Measurements from ENCODE around the gene TNIP3. TPM values are rescaled to one million over a fixed set of nuclear protein-coding genes. Genes with fewer than 3 reads are reported as not detected.

TNIP3 gene
- polyA plus RNA-seq, 4 donors: 0.18 to 0.54 (median 0.32) TPM; not detected in 1

GRCh38 chr4:121119715-121120114 is 44.4 kb downstream of the TNIP3 start:
- no peaks in the 10 kb centered on the region for H3K36me3 ChIP-seq (ENCODE audit: control insufficient read depth in 3 of 3, insufficient read depth in 2 of 3, low read depth in 1 of 3, low read length in 3 of 3)
- H3K9me3 ChIP-seq (ENCODE audit: control insufficient read depth in 2 of 2, insufficient read depth in 1 of 2, low read depth in 1 of 2, low read length in 1 of 2): no peaks in the 10 kb centered on the region
- DNase-seq (no peak), FAIRE-seq (no peak)
- H3K4me3 ChIP-seq (ENCODE audit: low read depth in 1 of 3, low read length in 3 of 3): no peak overlapping the region
- 57 to 83% (median 78%) methylated on average over 1 of the region's 1 CpG for WGBS, 3 donors
- no peaks in the 10 kb centered on the region for H3K27me3 ChIP-seq (ENCODE audit: control insufficient read depth in 3 of 3, insufficient read depth in 3 of 3, low read length in 3 of 3)
- no peaks in the 10 kb centered on the region for H3K4me1 ChIP-seq (ENCODE audit: control insufficient read depth in 3 of 3, insufficient read depth in 2 of 3, low read depth in 1 of 3, low read length in 2 of 3)
- no peak overlapping the region for H3K27ac ChIP-seq (ENCODE audit: low read depth in 1 of 3, low read length in 2 of 3)

GRCh38 chr4:121118344-121118743 is 45.8 kb downstream of the TNIP3 start:
- Histone ChIP-seq H3K27me3 (ENCODE audit: control insufficient read depth in 3 of 3, insufficient read depth in 3 of 3, low read length in 3 of 3) (no peaks in the 10 kb centered on the region), H3K9me3 (ENCODE audit: control insufficient read depth in 2 of 2, insufficient read depth in 1 of 2, low read depth in 1 of 2, low read length in 1 of 2) (no peaks in the 10 kb centered on the region), H3K4me1 (ENCODE audit: control insufficient read depth in 3 of 3, insufficient read depth in 2 of 3, low read depth in 1 of 3, low read length in 2 of 3) (no peaks in the 10 kb centered on the region), H3K27ac (ENCODE audit: low read depth in 1 of 3, low read length in 2 of 3) (no peak overlapping the region), H3K36me3 (ENCODE audit: control insufficient read depth in 3 of 3, insufficient read depth in 2 of 3, low read depth in 1 of 3, low read length in 3 of 3) (no peaks in the 10 kb centered on the region), H3K4me3 (ENCODE audit: low read depth in 1 of 3, low read length in 3 of 3) (no peak overlapping the region)
- no peak for DNase-seq
- no peak for FAIRE-seq
- 79 to 87% (median 82%) methylated on average over 2 of the region's 2 CpGs for WGBS, 3 donors

DNA sequence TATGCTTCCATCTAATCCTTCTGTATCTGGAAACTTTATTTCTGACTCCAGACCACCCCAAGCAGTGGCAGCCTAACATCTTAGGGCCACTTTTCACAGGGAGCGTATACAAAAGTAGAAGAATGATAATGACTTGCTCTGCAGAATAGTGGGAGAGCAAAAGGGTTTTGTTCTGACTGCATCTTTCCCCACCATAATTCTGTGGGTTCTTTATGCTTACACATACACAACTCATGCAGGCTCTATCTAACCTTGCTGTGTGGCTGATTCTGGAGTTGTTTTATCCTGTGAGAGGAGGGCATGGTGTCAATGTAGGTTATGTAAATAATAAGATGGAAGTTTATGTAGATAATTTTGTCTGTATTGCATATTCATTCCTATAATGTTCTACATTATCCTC is 49.4 kb downstream of the TNIP3 start:
- H3K36me3 ChIP-seq (ENCODE audit: control insufficient read depth in 3 of 3, insufficient read depth in 2 of 3, low read depth in 1 of 3, low read length in 3 of 3): no peaks in the 10 kb centered on the region
- H3K4me3 ChIP-seq (ENCODE audit: low read depth in 1 of 3, low read length in 3 of 3): no peak overlapping the region
- FAIRE-seq (no peak), DNase-seq (no peak)
- H3K9me3 ChIP-seq (ENCODE audit: control insufficient read depth in 2 of 2, insufficient read depth in 1 of 2, low read depth in 1 of 2, low read length in 1 of 2): no peaks in the 10 kb centered on the region
- WGBS, 3 donors: 83 to 98% (median 92%) methylated on average over 1 of the region's 1 CpG
- H3K4me1 ChIP-seq (ENCODE audit: control insufficient read depth in 3 of 3, insufficient read depth in 2 of 3, low read depth in 1 of 3, low read length in 2 of 3): no peaks in the 10 kb centered on the region
- H3K27ac ChIP-seq (ENCODE audit: low read depth in 1 of 3, low read length in 2 of 3): no peak overlapping the region
- H3K27me3 ChIP-seq (ENCODE audit: control insufficient read depth in 3 of 3, insufficient read depth in 3 of 3, low read length in 3 of 3): no peaks in the 10 kb centered on the region

- H3K9me3 ChIP-seq (ENCODE audit: control insufficient read depth in 2 of 2, insufficient read depth in 1 of 2, low read depth in 1 of 2, low read length in 1 of 2): no peaks in the 10 kb centered on the region
- no peak for DNase-seq
- H3K27me3 ChIP-seq (ENCODE audit: control insufficient read depth in 3 of 3, insufficient read depth in 3 of 3, low read length in 3 of 3): peaks cover 0 to 2% (median 0%) of the 10 kb centered on the region in 3 donors
- no peak overlapping the region for H3K27ac ChIP-seq (ENCODE audit: low read depth in 1 of 3, low read length in 2 of 3)
- no peaks in the 10 kb centered on the region for H3K36me3 ChIP-seq (ENCODE audit: control insufficient read depth in 3 of 3, insufficient read depth in 2 of 3, low read depth in 1 of 3, low read length in 3 of 3)
- H3K4me3 ChIP-seq (ENCODE audit: low read depth in 1 of 3, low read length in 3 of 3): no peak overlapping the region
- no peaks in the 10 kb centered on the region for H3K4me1 ChIP-seq (ENCODE audit: control insufficient read depth in 3 of 3, insufficient read depth in 2 of 3, low read depth in 1 of 3, low read length in 2 of 3)
- peak; percentile 65 for FAIRE-seq
Measured at GRCh38 chr4:121112530-121112929, 51.6 kb downstream of the TNIP3 start.

DNA sequence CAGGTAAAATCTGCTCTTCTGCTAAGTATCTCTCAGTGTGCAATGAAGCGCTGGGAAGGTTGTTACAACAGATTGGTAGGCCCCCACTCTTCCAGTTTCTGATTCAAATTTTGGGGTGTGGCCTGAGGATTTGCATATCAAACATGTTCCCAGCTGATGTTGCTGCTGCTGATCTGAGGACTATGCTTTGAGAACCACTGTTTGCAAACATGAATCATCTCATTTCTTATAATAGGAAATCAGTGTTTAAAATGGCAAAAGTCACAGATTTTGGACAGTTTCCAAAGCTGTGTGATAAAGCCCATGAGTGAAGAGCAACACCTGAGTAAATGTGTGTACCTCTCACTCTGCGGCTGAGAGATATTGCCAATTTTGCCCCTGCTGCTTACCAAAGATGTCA is 55.6 kb downstream of the TNIP3 start:
- H3K4me3 ChIP-seq (ENCODE audit: low read depth in 1 of 3, low read length in 3 of 3): no peak overlapping the region
- 71 to 83% (median 73%) methylated on average over 2 of the region's 2 CpGs for WGBS, 3 donors
- no peak for FAIRE-seq
- peaks cover 0 to 2% (median 0%) of the 10 kb centered on the region in 3 donors for H3K27me3 ChIP-seq (ENCODE audit: control insufficient read depth in 3 of 3, insufficient read depth in 3 of 3, low read length in 3 of 3)
- no peak for DNase-seq
- no peak overlapping the region for H3K27ac ChIP-seq (ENCODE audit: low read depth in 1 of 3, low read length in 2 of 3)
- H3K36me3 ChIP-seq (ENCODE audit: control insufficient read depth in 3 of 3, insufficient read depth in 2 of 3, low read depth in 1 of 3, low read length in 3 of 3): no peaks in the 10 kb centered on the region
- no peaks in the 10 kb centered on the region for H3K4me1 ChIP-seq (ENCODE audit: control insufficient read depth in 3 of 3, insufficient read depth in 2 of 3, low read depth in 1 of 3, low read length in 2 of 3)
- H3K9me3 ChIP-seq (ENCODE audit: control insufficient read depth in 2 of 2, insufficient read depth in 1 of 2, low read depth in 1 of 2, low read length in 1 of 2): no peaks in the 10 kb centered on the region

- 93 to 100% (median 93%) methylated on average over 4 of the region's 4 CpGs for WGBS, 3 donors
- Histone ChIP-seq H3K36me3 (ENCODE audit: control insufficient read depth in 3 of 3, insufficient read depth in 2 of 3, low read depth in 1 of 3, low read length in 3 of 3) (no peaks in the 10 kb centered on the region), H3K4me1 (ENCODE audit: control insufficient read depth in 3 of 3, insufficient read depth in 2 of 3, low read depth in 1 of 3, low read length in 2 of 3) (no peaks in the 10 kb centered on the region), H3K9me3 (ENCODE audit: control insufficient read depth in 2 of 2, insufficient read depth in 1 of 2, low read depth in 1 of 2, low read length in 1 of 2) (no peaks in the 10 kb centered on the region), H3K27ac (ENCODE audit: low read depth in 1 of 3, low read length in 2 of 3) (no peak overlapping the region), H3K27me3 (ENCODE audit: control insufficient read depth in 3 of 3, insufficient read depth in 3 of 3, low read length in 3 of 3) (peaks cover 0 to 2% (median 0%) of the 10 kb centered on the region in 3 donors), H3K4me3 (ENCODE audit: low read depth in 1 of 3, low read length in 3 of 3) (no peak overlapping the region)
- DNase-seq (no peak), FAIRE-seq (no peak)
Measured at GRCh38 chr4:121107507-121107906, 56.6 kb downstream of the TNIP3 start.

DNA sequence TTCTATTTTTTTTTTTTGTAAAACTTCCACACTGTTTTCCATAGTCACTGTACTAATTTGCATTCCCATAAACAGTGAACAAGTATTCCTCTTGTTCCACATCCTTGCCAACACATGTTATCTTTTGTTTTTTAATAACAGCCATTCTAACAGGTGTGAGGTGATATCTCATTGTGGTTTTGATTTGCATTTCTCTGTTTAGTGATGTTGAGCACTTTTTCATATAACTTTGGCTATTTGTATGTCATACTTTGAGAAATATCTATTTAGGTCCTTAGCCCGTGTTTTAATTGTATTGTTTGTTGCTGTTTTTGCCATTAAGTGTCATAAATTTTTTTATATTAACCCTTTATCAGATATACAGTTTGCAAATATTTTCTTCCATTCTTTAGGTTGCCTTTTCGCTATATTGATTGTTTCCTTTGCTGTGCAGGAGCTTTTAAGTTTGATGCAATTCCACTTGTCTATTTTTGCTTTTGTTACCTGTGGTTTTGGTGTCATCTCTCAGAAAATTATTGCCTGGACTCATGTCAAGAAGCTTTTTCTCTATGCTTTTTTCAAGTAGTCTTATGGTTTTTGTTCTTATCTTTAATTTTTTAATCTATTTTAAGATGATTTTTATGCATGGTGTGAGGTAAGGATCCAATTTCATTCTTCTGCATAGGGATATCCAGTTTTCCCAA is 63.9 kb downstream of the TNIP3 start:
- 58 to 71% (median 62%) methylated on average over 2 of the region's 2 CpGs for WGBS, 3 donors
- no peak for FAIRE-seq
- Histone ChIP-seq H3K4me3 (ENCODE audit: low read depth in 1 of 3, low read length in 3 of 3) (no peak overlapping the region), H3K27ac (ENCODE audit: low read depth in 1 of 3, low read length in 2 of 3) (no peak overlapping the region), H3K36me3 (ENCODE audit: control insufficient read depth in 3 of 3, insufficient read depth in 2 of 3, low read depth in 1 of 3, low read length in 3 of 3) (no peaks in the 10 kb centered on the region), H3K4me1 (ENCODE audit: control insufficient read depth in 3 of 3, insufficient read depth in 2 of 3, low read depth in 1 of 3, low read length in 2 of 3) (no peaks in the 10 kb centered on the region), H3K9me3 (ENCODE audit: control insufficient read depth in 2 of 2, insufficient read depth in 1 of 2, low read depth in 1 of 2, low read length in 1 of 2) (no peaks in the 10 kb centered on the region), H3K27me3 (ENCODE audit: control insufficient read depth in 3 of 3, insufficient read depth in 3 of 3, low read length in 3 of 3) (no peaks in the 10 kb centered on the region)
- no peak for DNase-seq

DNA sequence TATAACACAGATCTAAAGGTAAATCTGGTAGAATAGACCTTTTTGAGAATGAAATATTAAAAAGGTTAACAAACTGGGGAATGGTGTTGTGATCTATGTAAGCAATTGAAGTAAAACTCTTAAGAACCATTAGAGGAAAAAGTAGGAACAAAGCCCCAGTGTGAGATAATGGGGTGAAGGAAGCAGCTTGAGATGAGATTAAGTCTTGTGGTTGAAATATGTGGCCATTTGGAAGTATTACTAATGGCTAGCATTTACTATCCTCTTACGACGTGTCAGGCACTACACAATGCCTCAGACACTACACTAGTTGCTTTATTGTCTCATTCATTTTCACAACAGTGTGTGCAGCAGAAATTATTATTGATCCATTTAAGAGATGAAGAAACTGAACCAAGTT is 65.9 kb downstream of the TNIP3 start:
- Histone ChIP-seq H3K27me3 (ENCODE audit: control insufficient read depth in 3 of 3, insufficient read depth in 3 of 3, low read length in 3 of 3) (no peaks in the 10 kb centered on the region), H3K4me1 (ENCODE audit: control insufficient read depth in 3 of 3, insufficient read depth in 2 of 3, low read depth in 1 of 3, low read length in 2 of 3) (no peaks in the 10 kb centered on the region), H3K4me3 (ENCODE audit: low read depth in 1 of 3, low read length in 3 of 3) (no peak overlapping the region), H3K36me3 (ENCODE audit: control insufficient read depth in 3 of 3, insufficient read depth in 2 of 3, low read depth in 1 of 3, low read length in 3 of 3) (no peaks in the 10 kb centered on the region), H3K9me3 (ENCODE audit: control insufficient read depth in 2 of 2, insufficient read depth in 1 of 2, low read depth in 1 of 2, low read length in 1 of 2) (no peaks in the 10 kb centered on the region), H3K27ac (ENCODE audit: low read depth in 1 of 3, low read length in 2 of 3) (no peak overlapping the region)
- WGBS, 3 donors: 56 to 89% (median 75%) methylated on average over 2 of the region's 2 CpGs
- DNase-seq: no peak
- FAIRE-seq: no peak

DNA sequence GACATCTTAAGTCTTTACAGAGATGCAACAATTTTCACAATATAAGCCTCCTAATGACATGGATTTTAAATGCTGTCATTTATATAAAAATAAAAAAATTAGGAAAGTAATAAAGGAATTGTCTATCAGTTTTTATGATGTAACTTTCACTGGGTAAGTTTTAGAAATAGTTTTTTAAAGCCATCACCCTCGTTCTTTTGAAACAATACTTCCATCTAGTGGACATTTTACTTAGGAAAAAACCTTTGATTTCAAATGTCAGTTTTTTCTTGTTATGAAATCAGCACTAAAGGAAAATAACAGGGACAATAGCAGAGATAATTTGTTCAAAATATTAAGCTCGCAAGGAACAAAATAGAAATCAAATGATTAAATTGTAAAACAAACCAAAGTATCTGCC is 67.5 kb downstream of the TNIP3 start:
- Histone ChIP-seq H3K27ac (ENCODE audit: low read depth in 1 of 3, low read length in 2 of 3) (no peak overlapping the region), H3K4me1 (ENCODE audit: control insufficient read depth in 3 of 3, insufficient read depth in 2 of 3, low read depth in 1 of 3, low read length in 2 of 3) (no peaks in the 10 kb centered on the region), H3K4me3 (ENCODE audit: low read depth in 1 of 3, low read length in 3 of 3) (no peak overlapping the region), H3K9me3 (ENCODE audit: control insufficient read depth in 2 of 2, insufficient read depth in 1 of 2, low read depth in 1 of 2, low read length in 1 of 2) (no peaks in the 10 kb centered on the region), H3K27me3 (ENCODE audit: control insufficient read depth in 3 of 3, insufficient read depth in 3 of 3, low read length in 3 of 3) (no peaks in the 10 kb centered on the region), H3K36me3 (ENCODE audit: control insufficient read depth in 3 of 3, insufficient read depth in 2 of 3, low read depth in 1 of 3, low read length in 3 of 3) (no peaks in the 10 kb centered on the region)
- DNase-seq (peak; percentile 10 to 41), FAIRE-seq (peak; percentile 76)
- 20 to 30% (median 25%) methylated on average over 2 of the region's 2 CpGs for WGBS, 3 donors
